ENCODE data around the gene TIGAR.

TIGAR gene

GRCh38 chr12:4369548-4369947, 48.5 kb downstream of the TIGAR start:
- H3K27ac ChIP-seq (ENCODE audit: low read depth, low read length), result no peak overlapping the region
- peaks cover 0 to 2% (median 0%) of the 10 kb centered on the region in 5 donors for H3K9me3 ChIP-seq (ENCODE audit: control insufficient read depth in 5 of 5, low read length in 5 of 5)
- H3K9ac ChIP-seq (ENCODE audit: low read length in 5 of 5), result no peak overlapping the region
- H3K36me3 ChIP-seq (ENCODE audit: control insufficient read depth in 5 of 5, insufficient read depth in 5 of 5, low read length in 5 of 5), result no peaks in the 10 kb centered on the region
- peaks cover 0 to 3% (median 2%) of the 10 kb centered on the region in 5 donors for H3K27me3 ChIP-seq (ENCODE audit: control insufficient read depth in 5 of 5, insufficient read depth in 4 of 5, low read length in 5 of 5)
- H3K4me3 ChIP-seq (ENCODE audit: low read depth in 1 of 5, low read length in 5 of 5), result no peak overlapping the region
- H3K4me1 ChIP-seq (ENCODE audit: control insufficient read depth in 5 of 5, insufficient read depth in 5 of 5, low read length in 5 of 5), result no peaks in the 10 kb centered on the region

- Histone ChIP-seq H3K4me3 (ENCODE audit: low read depth in 1 of 5, low read length in 5 of 5) (no peak overlapping the region), H3K9ac (ENCODE audit: low read length in 5 of 5) (no peak overlapping the region), H3K27me3 (ENCODE audit: control insufficient read depth in 5 of 5, insufficient read depth in 4 of 5, low read length in 5 of 5) (peaks cover 0 to 7% (median 2%) of the 10 kb centered on the region in 5 donors), H3K27ac (ENCODE audit: low read depth, low read length) (no peak overlapping the region), H3K9me3 (ENCODE audit: control insufficient read depth in 5 of 5, low read length in 5 of 5) (peaks cover 0 to 2% (median 0%) of the 10 kb centered on the region in 5 donors), H3K4me1 (ENCODE audit: control insufficient read depth in 5 of 5, insufficient read depth in 5 of 5, low read length in 5 of 5) (no peaks in the 10 kb centered on the region), H3K36me3 (ENCODE audit: control insufficient read depth in 5 of 5, insufficient read depth in 5 of 5, low read length in 5 of 5) (no peaks in the 10 kb centered on the region)
These were observed 49.3 kb downstream of the TIGAR start for GRCh38 chr12:4370265-4370664.

- H3K9me3 ChIP-seq (ENCODE audit: control insufficient read depth in 5 of 5, low read length in 5 of 5), result peaks cover 0 to 2% (median 0%) of the 10 kb centered on the region in 5 donors
- H3K4me1 ChIP-seq (ENCODE audit: control insufficient read depth in 5 of 5, insufficient read depth in 5 of 5, low read length in 5 of 5), result no peaks in the 10 kb centered on the region
- H3K4me3 ChIP-seq (ENCODE audit: low read depth in 1 of 5, low read length in 5 of 5), result no peak overlapping the region
- no peaks in the 10 kb centered on the region for H3K36me3 ChIP-seq (ENCODE audit: control insufficient read depth in 5 of 5, insufficient read depth in 5 of 5, low read length in 5 of 5)
- no peak overlapping the region for H3K27ac ChIP-seq (ENCODE audit: low read depth, low read length)
- H3K27me3 ChIP-seq (ENCODE audit: control insufficient read depth in 5 of 5, insufficient read depth in 4 of 5, low read length in 5 of 5), result peaks cover 0 to 9% (median 2%) of the 10 kb centered on the region in 5 donors
- no peak overlapping the region for H3K9ac ChIP-seq (ENCODE audit: low read length in 5 of 5)
These were observed 51.6 kb downstream of the TIGAR start for GRCh38 chr12:4372653-4373052.

- H3K36me3 ChIP-seq (ENCODE audit: control insufficient read depth in 5 of 5, insufficient read depth in 5 of 5, low read length in 5 of 5), result no peaks in the 10 kb centered on the region
- peaks cover 5 to 17% (median 7%) of the 10 kb centered on the region in 5 donors for H3K27me3 ChIP-seq (ENCODE audit: control insufficient read depth in 5 of 5, insufficient read depth in 4 of 5, low read length in 5 of 5)
- H3K27ac ChIP-seq (ENCODE audit: low read depth, low read length), result no peak overlapping the region
- H3K9me3 ChIP-seq (ENCODE audit: control insufficient read depth in 5 of 5, low read length in 5 of 5), result peaks cover 0 to 2% (median 0%) of the 10 kb centered on the region in 5 donors
- H3K4me1 ChIP-seq (ENCODE audit: control insufficient read depth in 5 of 5, insufficient read depth in 5 of 5, low read length in 5 of 5), result no peaks in the 10 kb centered on the region
- no peak overlapping the region for H3K4me3 ChIP-seq (ENCODE audit: low read depth in 1 of 5, low read length in 5 of 5)
- no peak overlapping the region for H3K9ac ChIP-seq (ENCODE audit: low read length in 5 of 5)
These were observed 54.4 kb downstream of the TIGAR start for GRCh38 chr12:4375449-4375848.

GRCh38 chr12:4378772-4379171, 57.8 kb downstream of the TIGAR start:
- H3K4me1 ChIP-seq (ENCODE audit: control insufficient read depth in 5 of 5, insufficient read depth in 5 of 5, low read length in 5 of 5), result no peaks in the 10 kb centered on the region
- no peak overlapping the region for H3K27ac ChIP-seq (ENCODE audit: low read depth, low read length)
- H3K9ac ChIP-seq (ENCODE audit: low read length in 5 of 5), result no peak overlapping the region
- H3K9me3 ChIP-seq (ENCODE audit: control insufficient read depth in 5 of 5, low read length in 5 of 5), result no peaks in the 10 kb centered on the region
- no peak overlapping the region for H3K4me3 ChIP-seq (ENCODE audit: low read depth in 1 of 5, low read length in 5 of 5)
- no peaks in the 10 kb centered on the region for H3K36me3 ChIP-seq (ENCODE audit: control insufficient read depth in 5 of 5, insufficient read depth in 5 of 5, low read length in 5 of 5)
- peaks cover 7 to 20% (median 10%) of the 10 kb centered on the region in 5 donors for H3K27me3 ChIP-seq (ENCODE audit: control insufficient read depth in 5 of 5, insufficient read depth in 4 of 5, low read length in 5 of 5)

GRCh38 chr12:4379405-4379804, 58.4 kb downstream of the TIGAR start, which contains the start of gene FGF23:
Gene FGF23, minus strand, starts transcription at chr12:4379712. Its CDS starts 130 bp downstream, at chr12:4379582.
- Histone ChIP-seq H3K4me3 (ENCODE audit: low read depth in 1 of 5, low read length in 5 of 5) (no peak within 1 kb of the TSS), H3K9ac (ENCODE audit: low read length in 5 of 5) (no peak within 1 kb of the TSS), H3K27ac (ENCODE audit: low read depth, low read length) (no peak within 1 kb of the TSS), H3K27me3 (ENCODE audit: control insufficient read depth in 5 of 5, insufficient read depth in 4 of 5, low read length in 5 of 5) (peaks cover 7 to 20% (median 10%) of the 10 kb centered on the region in 5 donors), H3K36me3 (ENCODE audit: control insufficient read depth in 5 of 5, insufficient read depth in 5 of 5, low read length in 5 of 5) (no peaks in the 10 kb centered on the region), H3K9me3 (ENCODE audit: control insufficient read depth in 5 of 5, low read length in 5 of 5) (no peaks in the 10 kb centered on the region), H3K4me1 (ENCODE audit: control insufficient read depth in 5 of 5, insufficient read depth in 5 of 5, low read length in 5 of 5) (no peaks in the 10 kb centered on the region)

- Histone ChIP-seq H3K27me3 (ENCODE audit: control insufficient read depth in 5 of 5, insufficient read depth in 4 of 5, low read length in 5 of 5) (peaks cover 7 to 14% (median 10%) of the 10 kb centered on the region in 5 donors), H3K36me3 (ENCODE audit: control insufficient read depth in 5 of 5, insufficient read depth in 5 of 5, low read length in 5 of 5) (no peaks in the 10 kb centered on the region), H3K27ac (ENCODE audit: low read depth, low read length) (no peak overlapping the region), H3K9me3 (ENCODE audit: control insufficient read depth in 5 of 5, low read length in 5 of 5) (no peaks in the 10 kb centered on the region), H3K4me3 (ENCODE audit: low read depth in 1 of 5, low read length in 5 of 5) (no peak overlapping the region), H3K9ac (ENCODE audit: low read length in 5 of 5) (no peak overlapping the region), H3K4me1 (ENCODE audit: control insufficient read depth in 5 of 5, insufficient read depth in 5 of 5, low read length in 5 of 5) (no peaks in the 10 kb centered on the region)
These were observed 59.3 kb downstream of the TIGAR start for GRCh38 chr12:4380332-4380731.

GRCh38 chr12:4383304-4383865, 62.4 kb downstream of the TIGAR start:
- Histone ChIP-seq H3K27me3 (ENCODE audit: control insufficient read depth in 5 of 5, insufficient read depth in 4 of 5, low read length in 5 of 5) (peaks cover 7 to 13% (median 10%) of the 10 kb centered on the region in 5 donors), H3K9ac (ENCODE audit: low read length in 5 of 5) (no peak overlapping the region), H3K27ac (ENCODE audit: low read depth, low read length) (no peak overlapping the region), H3K4me1 (ENCODE audit: control insufficient read depth in 5 of 5, insufficient read depth in 5 of 5, low read length in 5 of 5) (no peaks in the 10 kb centered on the region), H3K9me3 (ENCODE audit: control insufficient read depth in 5 of 5, low read length in 5 of 5) (no peaks in the 10 kb centered on the region), H3K36me3 (ENCODE audit: control insufficient read depth in 5 of 5, insufficient read depth in 5 of 5, low read length in 5 of 5) (no peaks in the 10 kb centered on the region), H3K4me3 (ENCODE audit: low read depth in 1 of 5, low read length in 5 of 5) (no peak overlapping the region)

- no peak overlapping the region for H3K4me3 ChIP-seq (ENCODE audit: low read depth in 1 of 5, low read length in 5 of 5)
These were observed 65.8 kb downstream of the TIGAR start for GRCh38 chr12:4386801-4387200.

GRCh38 chr12:4387607-4388006, 66.6 kb downstream of the TIGAR start:
- Histone ChIP-seq H3K4me1 (ENCODE audit: control insufficient read depth in 5 of 5, insufficient read depth in 5 of 5, low read length in 5 of 5) (no peaks in the 10 kb centered on the region), H3K4me3 (ENCODE audit: low read depth in 1 of 5, low read length in 5 of 5) (no peak overlapping the region), H3K9me3 (ENCODE audit: control insufficient read depth in 5 of 5, low read length in 5 of 5) (no peaks in the 10 kb centered on the region), H3K27me3 (ENCODE audit: control insufficient read depth in 5 of 5, insufficient read depth in 4 of 5, low read length in 5 of 5) (peaks cover 5 to 11% (median 9%) of the 10 kb centered on the region in 5 donors), H3K36me3 (ENCODE audit: control insufficient read depth in 5 of 5, insufficient read depth in 5 of 5, low read length in 5 of 5) (no peaks in the 10 kb centered on the region), H3K27ac (ENCODE audit: low read depth, low read length) (no peak overlapping the region), H3K9ac (ENCODE audit: low read length in 5 of 5) (no peak overlapping the region)

More at GRCh38 chr12:4386801-4387200, 65.8 kb downstream of the TIGAR start:
- Histone ChIP-seq H3K36me3 (ENCODE audit: control insufficient read depth in 5 of 5, insufficient read depth in 5 of 5, low read length in 5 of 5) (no peaks in the 10 kb centered on the region), H3K9ac (ENCODE audit: low read length in 5 of 5) (no peak overlapping the region), H3K27ac (ENCODE audit: low read depth, low read length) (no peak overlapping the region), H3K27me3 (ENCODE audit: control insufficient read depth in 5 of 5, insufficient read depth in 4 of 5, low read length in 5 of 5) (peaks cover 0 to 5% (median 3%) of the 10 kb centered on the region in 5 donors), H3K9me3 (ENCODE audit: control insufficient read depth in 5 of 5, low read length in 5 of 5) (no peaks in the 10 kb centered on the region), H3K4me1 (ENCODE audit: control insufficient read depth in 5 of 5, insufficient read depth in 5 of 5, low read length in 5 of 5) (no peaks in the 10 kb centered on the region)
